ENCODE results near the gene PDIA6.
A peak's percentile ranks its signal among the peaks of the same experiment; 100 is the strongest.
"Not testable (repeated sequence)": the region's sequence is repeated elsewhere in the genome, so short reads cannot be mapped to it uniquely, and the experiment has no call there.

The PDIA6 gene

GRCh38 chr2:10811517-10811916 lies 1.1 kb downstream of the PDIA6 start:
- DNase-seq (ENCODE audit: insufficient read length, low spot score) (no peak), FAIRE-seq (peak; percentile 61)

- DNase-seq (ENCODE audit: insufficient read length, low spot score), result no peak
- peak; percentile 86 for FAIRE-seq
Observed at GRCh38 chr2:10810202-10811161, 2.1 kb downstream of the PDIA6 start.

- no peak for DNase-seq (ENCODE audit: insufficient read length, low spot score)
- no peak for FAIRE-seq
Observed at GRCh38 chr2:10806543-10806942, 6.0 kb downstream of the PDIA6 start.

GRCh38 chr2:10805990-10806389 lies 6.6 kb downstream of the PDIA6 start:
- not testable (repeated sequence) for DNase-seq (ENCODE audit: insufficient read length, low spot score); FAIRE-seq

GRCh38 chr2:10802657-10803056 lies 9.9 kb downstream of the PDIA6 start:
- no peak for DNase-seq (ENCODE audit: insufficient read length, low spot score)
- FAIRE-seq, result no peak

- no peak for DNase-seq (ENCODE audit: insufficient read length, low spot score)
- peak; percentile 18 for FAIRE-seq
Observed at GRCh38 chr2:10800163-10800562, 12.4 kb downstream of the PDIA6 start.

GRCh38 chr2:10798783-10799182 lies 13.8 kb downstream of the PDIA6 start:
- DNase-seq (ENCODE audit: insufficient read length, low spot score) (no peak), FAIRE-seq (no peak)

GRCh38 chr2:10796703-10797102 lies 15.9 kb downstream of the PDIA6 start:
- FAIRE-seq (no peak), DNase-seq (ENCODE audit: insufficient read length, low spot score) (no peak)

- FAIRE-seq (no peak), DNase-seq (ENCODE audit: insufficient read length, low spot score) (no peak)
Observed at GRCh38 chr2:10795508-10796046, 17.0 kb downstream of the PDIA6 start.

GRCh38 chr2:10794876-10795275 lies 17.7 kb downstream of the PDIA6 start:
- DNase-seq (ENCODE audit: insufficient read length, low spot score), result no peak
- no peak for FAIRE-seq

GRCh38 chr2:10793816-10794215 lies 18.8 kb downstream of the PDIA6 start:
- no peak for DNase-seq (ENCODE audit: insufficient read length, low spot score)
- FAIRE-seq, result no peak

- DNase-seq (ENCODE audit: insufficient read length, low spot score) (no peak), FAIRE-seq (no peak)
Observed at GRCh38 chr2:10792660-10793400, 19.8 kb downstream of the PDIA6 start.

GRCh38 chr2:10792001-10792634 lies 20.5 kb downstream of the PDIA6 start:
- DNase-seq (ENCODE audit: insufficient read length, low spot score) (no peak), FAIRE-seq (no peak)

- DNase-seq (ENCODE audit: insufficient read length, low spot score) (no peak), FAIRE-seq (peak; percentile 78)
Observed at GRCh38 chr2:10790228-10790973, 22.2 kb downstream of the PDIA6 start.

- FAIRE-seq (no peak), DNase-seq (ENCODE audit: insufficient read length, low spot score) (no peak)
Observed at GRCh38 chr2:10788855-10789254, 23.7 kb downstream of the PDIA6 start.

- FAIRE-seq (no peak), DNase-seq (ENCODE audit: insufficient read length, low spot score) (no peak)
Observed at GRCh38 chr2:10787176-10787968, 25.2 kb downstream of the PDIA6 start.

- FAIRE-seq (no peak), DNase-seq (ENCODE audit: insufficient read length, low spot score) (no peak)
Observed at GRCh38 chr2:10786240-10786982, 26.2 kb downstream of the PDIA6 start.

- FAIRE-seq, result no peak
- DNase-seq (ENCODE audit: insufficient read length, low spot score), result no peak
Observed at GRCh38 chr2:10785260-10785659, 27.3 kb downstream of the PDIA6 start.

- FAIRE-seq (no peak), DNase-seq (ENCODE audit: insufficient read length, low spot score) (no peak)
Observed at GRCh38 chr2:10784719-10785118, 27.9 kb downstream of the PDIA6 start.

All from GM19239 (cell line).